PFSK-1 (cell line): ENCODE data around the gene LAMA4.

Experiments used
- FOXP2 ChIP-seq: optimal IDR thresholded peaks from 2 replicates; pipeline ENCODE3; 2011; ENCODE audit warnings: borderline replicate concordance, control low read depth, inconsistent platforms; ENCODE audit not compliant: insufficient read depth; ENCODE audit errors: extremely low read length, extremely low read depth
- POLR2AphosphoS5 ChIP-seq: IDR thresholded peaks from 2 replicates; pipeline ENCODE4 v1.6.1; 2012; ENCODE audit warnings: low read depth, mild to moderate bottlenecking, control low read depth, low read length, moderate library complexity
- REST ChIP-seq, 2 experiments: IDR thresholded peaks; 2 replicates each; pipeline versions ENCODE4 v1.6.1 to v1.8.0; 2011 to 2012; ENCODE audit warnings: low read depth in 2 of 2, low read length in 2 of 2, control low read depth in 1 of 2, inconsistent platforms in 1 of 2, mild to moderate bottlenecking in 1 of 2, moderate library complexity in 1 of 2; ENCODE audit not compliant: insufficient read depth in 1 of 2
- SIN3A ChIP-seq: IDR thresholded peaks from 2 replicates; pipeline ENCODE4 v1.6.1; 2012; ENCODE audit warnings: mild to moderate bottlenecking, low read length, moderate library complexity, borderline replicate concordance; ENCODE audit not compliant: insufficient read depth
- TAF1 ChIP-seq: IDR thresholded peaks from 2 replicates; pipeline ENCODE4 v1.6.1; 2012; ENCODE audit warnings: low read length, control low read depth, borderline replicate concordance; ENCODE audit not compliant: insufficient read depth

LAMA4 gene

GRCh38 chr6:112190164-112190563, 64.2 kb downstream of the LAMA4 start:
- TF ChIP-seq FOXP2 (no peak), SIN3A (no peak), REST (IDR thresholded peaks at IDR 0.05; ENCODE audit: insufficient read depth in 1 of 2, low read depth in 2 of 2, low read length in 2 of 2) (no peak), POLR2AphosphoS5 (no peak), TAF1 (no peak)

- TF ChIP-seq FOXP2 (no peak), SIN3A (no peak), TAF1 (no peak), POLR2AphosphoS5 (no peak), REST (IDR thresholded peaks at IDR 0.05; ENCODE audit: insufficient read depth in 1 of 2, low read depth in 2 of 2, low read length in 2 of 2) (no peak)
Observed at GRCh38 chr6:112189494-112189893, 64.9 kb downstream of the LAMA4 start.

DNA sequence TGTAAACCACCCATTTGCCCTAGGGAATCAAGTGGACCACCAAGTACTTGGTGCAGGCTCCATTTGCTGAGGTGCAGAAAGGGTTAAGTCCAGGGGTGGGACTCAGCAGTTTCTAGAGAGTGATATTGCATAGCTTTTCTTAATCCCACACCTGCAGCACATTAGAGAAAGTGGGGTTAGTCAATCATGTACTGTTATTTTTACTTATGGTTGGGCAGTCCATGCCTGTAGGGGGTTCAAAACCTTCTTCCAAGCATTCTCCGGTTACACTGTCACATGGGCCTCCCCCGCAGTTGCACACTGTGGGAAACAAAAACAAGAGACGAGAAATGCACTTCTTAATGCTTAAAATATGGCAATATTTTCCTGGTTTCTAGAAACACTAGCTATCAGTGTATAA, 65.5 kb downstream of the LAMA4 start:
- peak; percentile 78; the same call in 1 of the 2 replicates for TF ChIP-seq SIN3A
- TF ChIP-seq REST (IDR thresholded peaks at IDR 0.05; ENCODE audit: insufficient read depth in 1 of 2, low read depth in 2 of 2, low read length in 2 of 2): peak in 1 of 2 experiments; percentile 25; a peak in 1 of 4 replicates
- TF ChIP-seq FOXP2: no peak
- TF ChIP-seq POLR2AphosphoS5: 0 out of 2 replicates have a peak, but pooled peaks have one; percentile 41
- no peak for TF ChIP-seq TAF1

GRCh38 chr6:112187736-112188135, 66.6 kb downstream of the LAMA4 start:
- TF ChIP-seq POLR2AphosphoS5 (no peak), SIN3A (0 out of 2 replicates have a peak, but pooled peaks have one; percentile 7), REST (IDR thresholded peaks at IDR 0.05; ENCODE audit: insufficient read depth in 1 of 2, low read depth in 2 of 2, low read length in 2 of 2) (no peak), FOXP2 (no peak), TAF1 (0 out of 2 replicates have a peak, but pooled peaks have one; percentile 14)

- TF ChIP-seq REST (IDR thresholded peaks at IDR 0.05; ENCODE audit: insufficient read depth in 1 of 2, low read depth in 2 of 2, low read length in 2 of 2) (no peak), TAF1 (no peak), FOXP2 (no peak), POLR2AphosphoS5 (no peak), SIN3A (no peak)
Observed at GRCh38 chr6:112184951-112185350, 69.4 kb downstream of the LAMA4 start.
